ENCODE results near the gene PDGFA.

PDGFA gene

DNA sequence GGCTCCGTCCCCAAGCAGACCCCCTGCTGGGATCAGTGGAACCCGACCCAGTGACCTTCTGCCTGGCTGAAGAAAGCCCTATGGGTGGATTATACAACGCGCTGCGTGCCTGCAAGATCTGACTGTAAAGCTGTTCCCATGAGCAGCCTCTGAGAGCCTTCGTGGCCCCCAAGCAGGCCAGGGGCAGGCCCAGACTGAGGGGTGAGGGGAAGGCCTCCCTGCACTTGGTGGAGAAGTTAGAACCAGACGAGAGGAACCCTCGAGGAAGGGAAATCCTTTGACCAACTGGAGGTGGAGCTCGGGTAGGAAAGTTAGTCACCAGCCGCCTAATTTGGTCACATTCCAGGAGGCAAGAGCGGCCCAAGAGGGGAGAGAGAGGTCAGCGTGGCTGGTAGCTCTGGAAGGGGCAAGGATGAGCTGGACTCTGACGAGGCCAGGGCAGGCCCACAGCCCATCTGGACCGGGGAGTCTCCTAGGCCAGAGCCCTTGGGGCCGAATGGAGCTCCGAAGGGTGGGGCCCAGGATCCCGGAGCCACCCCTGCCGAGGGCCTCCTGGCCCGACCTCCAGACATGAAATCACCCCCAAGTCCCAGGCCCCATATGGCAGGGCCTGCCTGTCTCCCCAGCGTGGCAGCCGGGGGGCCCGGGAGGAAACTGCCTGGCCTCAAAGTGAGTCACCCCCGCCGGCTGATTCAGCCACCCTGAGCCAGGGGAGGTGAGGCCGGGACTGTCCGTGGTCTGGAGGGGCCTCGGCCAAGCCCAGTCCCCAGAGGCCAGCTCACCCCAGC is 23.3 kb upstream of the PDGFA start:
- H3K36me3 ChIP-seq, result no peaks in the 10 kb centered on the region
- H3K9ac ChIP-seq, result no peak overlapping the region; the same call in 1 of the 2 replicates

DNA sequence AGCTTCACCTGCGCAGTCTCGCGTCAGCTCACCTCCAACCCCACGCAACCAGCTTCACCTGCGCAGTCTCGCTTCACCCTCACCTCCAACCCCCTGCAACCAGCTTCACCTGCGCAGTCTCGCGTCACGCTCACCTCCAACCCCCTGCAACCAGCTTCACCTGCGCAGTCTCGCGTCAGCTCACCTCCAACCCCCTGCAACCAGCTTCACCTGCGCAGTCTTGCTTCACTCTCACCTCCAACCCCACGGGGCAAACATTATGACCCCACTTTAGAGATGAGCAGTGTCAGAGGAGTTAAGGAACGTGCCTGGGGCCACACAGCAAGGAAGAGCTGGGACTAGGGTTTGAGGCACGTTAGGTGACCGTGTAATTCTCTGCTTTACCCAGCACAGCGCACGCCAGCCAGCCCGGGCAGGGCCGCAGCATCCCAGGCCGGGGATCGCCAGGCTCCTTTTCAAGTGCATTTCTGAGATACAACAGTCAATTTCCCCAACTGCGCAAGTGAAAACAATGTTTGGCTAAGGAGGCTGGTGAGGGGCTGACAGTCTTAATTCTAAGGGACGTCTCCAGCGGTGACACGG is 22.6 kb upstream of the PDGFA start:
- H4K20me1 ChIP-seq, result peaks cover 17% of the 10 kb centered on the region; the same call in 1 of the 2 replicates
- peaks cover 6% of the 10 kb centered on the region; the same call in 1 of the 2 replicates for H3K9me3 ChIP-seq
- H3K4me1 ChIP-seq, result peaks cover 56% of the 10 kb centered on the region
- no peak overlapping the region for H3K27ac ChIP-seq
- H3K36me3 ChIP-seq, result no peaks in the 10 kb centered on the region
- H3K9ac ChIP-seq, result no peak overlapping the region
- peak overlapping the region; percentile 76 for H3K4me2 ChIP-seq
- peaks cover 14% of the 10 kb centered on the region for H3K27me3 ChIP-seq
- TF ChIP-seq Cebpa-rat (IDR thresholded peaks at IDR 0.05), result no peak
- H3K4me3 ChIP-seq, result no peak overlapping the region

More for the DNA sequence above, 23.3 kb upstream of the PDGFA start:
- H3K4me2 ChIP-seq, result peak overlapping the region; percentile 76
- H3K4me1 ChIP-seq, result peaks cover 51% of the 10 kb centered on the region
- H4K20me1 ChIP-seq, result peaks cover 17% of the 10 kb centered on the region; the same call in 1 of the 2 replicates
- H3K27ac ChIP-seq, result no peak overlapping the region
- peaks cover 6% of the 10 kb centered on the region; the same call in 1 of the 2 replicates for H3K9me3 ChIP-seq
- no peak overlapping the region for H3K4me3 ChIP-seq
- H3K27me3 ChIP-seq, result peaks cover 14% of the 10 kb centered on the region
- no peak for TF ChIP-seq Cebpa-rat (IDR thresholded peaks at IDR 0.05)

DNA sequence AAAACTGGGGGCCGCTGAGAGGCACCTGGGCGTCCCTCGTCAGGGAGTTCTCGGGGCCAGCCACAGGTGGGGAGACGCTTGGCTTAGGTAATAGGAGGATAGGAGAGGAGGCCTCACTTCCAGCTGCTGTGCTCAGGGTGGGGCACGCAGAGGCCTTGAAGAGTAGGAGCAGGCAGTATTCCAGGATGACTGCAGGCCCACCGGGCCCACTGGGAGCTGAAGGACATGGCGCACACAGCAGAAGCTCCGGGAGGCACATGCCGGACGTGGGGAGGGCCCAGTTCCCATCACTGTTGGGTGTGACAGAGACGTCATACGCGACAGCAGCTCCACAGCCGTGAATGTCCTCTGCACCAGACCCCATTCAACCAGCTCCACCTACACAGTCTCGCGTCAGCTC is 22.0 kb upstream of the PDGFA start:
- Histone ChIP-seq H3K4me3 (no peak overlapping the region), H3K27me3 (peaks cover 14% of the 10 kb centered on the region), H3K9ac (no peak overlapping the region), H4K20me1 (peaks cover 17% of the 10 kb centered on the region; the same call in 1 of the 2 replicates), H3K4me1 (peaks cover 61% of the 10 kb centered on the region), H3K4me2 (peak overlapping the region; percentile 76), H3K27ac (no peak overlapping the region), H3K9me3 (peaks cover 6% of the 10 kb centered on the region; the same call in 1 of the 2 replicates), H3K36me3 (no peaks in the 10 kb centered on the region)
- TF ChIP-seq Cebpa-rat (IDR thresholded peaks at IDR 0.05), result no peak

DNA sequence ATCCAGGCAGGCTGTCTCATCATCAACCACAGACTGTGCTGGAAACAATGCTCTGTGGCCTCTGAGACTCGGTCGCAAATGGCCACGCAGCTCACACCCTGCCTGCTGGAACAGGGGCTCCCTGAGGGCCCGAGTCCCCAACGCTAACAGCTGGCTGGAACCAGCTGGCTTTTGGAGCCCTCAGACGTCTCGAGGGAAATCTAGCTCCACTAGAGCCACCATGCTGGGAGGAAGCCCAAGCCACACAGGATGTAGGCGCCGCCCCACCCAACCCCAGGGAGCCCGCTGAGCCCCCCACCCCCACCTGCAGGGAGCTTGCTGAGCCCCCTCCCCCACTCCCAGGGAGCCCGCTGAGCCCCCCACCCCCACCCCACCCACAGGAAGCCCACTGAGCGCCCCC is 21.4 kb upstream of the PDGFA start:
- H4K20me1 ChIP-seq, result peaks cover 17% of the 10 kb centered on the region; the same call in 1 of the 2 replicates
- H3K9ac ChIP-seq, result no peak overlapping the region; the same call in 1 of the 2 replicates
- H3K27ac ChIP-seq, result peak overlapping the region; percentile 39; the same call in 1 of the 2 replicates
- peaks cover 6% of the 10 kb centered on the region; the same call in 1 of the 2 replicates for H3K9me3 ChIP-seq
- H3K4me1 ChIP-seq, result peaks cover 68% of the 10 kb centered on the region
- H3K27me3 ChIP-seq, result peaks cover 14% of the 10 kb centered on the region
- no peak for TF ChIP-seq Cebpa-rat (IDR thresholded peaks at IDR 0.05)
- H3K4me2 ChIP-seq, result peak overlapping the region; percentile 88
- H3K36me3 ChIP-seq, result no peaks in the 10 kb centered on the region
- no peak overlapping the region for H3K4me3 ChIP-seq

DNA sequence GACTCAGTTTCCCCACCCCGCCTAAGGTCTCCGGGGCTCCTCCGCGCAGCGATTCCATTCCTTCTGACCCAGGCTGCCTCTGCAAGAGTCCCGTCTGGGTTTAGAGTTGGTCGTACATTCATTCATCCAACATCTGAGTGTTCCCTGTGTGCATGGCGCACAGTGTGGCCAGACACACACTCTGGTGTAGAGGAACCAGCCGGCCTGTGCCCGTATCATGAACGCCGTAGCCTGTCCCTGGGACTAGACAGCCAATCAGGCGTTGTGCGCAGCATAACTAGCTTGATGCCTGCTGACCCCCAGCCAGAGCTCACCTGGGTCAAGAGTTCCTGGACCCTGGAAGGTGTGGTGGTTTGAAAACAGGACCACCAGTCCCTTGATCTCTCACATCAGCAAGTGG is 20.9 kb upstream of the PDGFA start:
- no peak for TF ChIP-seq Cebpa-rat (IDR thresholded peaks at IDR 0.05)
- Histone ChIP-seq H3K27ac (peak overlapping the region; percentile 39; the same call in 1 of the 2 replicates), H3K27me3 (peaks cover 14% of the 10 kb centered on the region), H3K4me1 (peaks cover 71% of the 10 kb centered on the region), H3K9me3 (peaks cover 6% of the 10 kb centered on the region; the same call in 1 of the 2 replicates), H3K36me3 (no peaks in the 10 kb centered on the region), H3K4me3 (no peak overlapping the region), H4K20me1 (peaks cover 17% of the 10 kb centered on the region; the same call in 1 of the 2 replicates), H3K9ac (no peak overlapping the region; the same call in 1 of the 2 replicates), H3K4me2 (peak overlapping the region; percentile 88)

DNA sequence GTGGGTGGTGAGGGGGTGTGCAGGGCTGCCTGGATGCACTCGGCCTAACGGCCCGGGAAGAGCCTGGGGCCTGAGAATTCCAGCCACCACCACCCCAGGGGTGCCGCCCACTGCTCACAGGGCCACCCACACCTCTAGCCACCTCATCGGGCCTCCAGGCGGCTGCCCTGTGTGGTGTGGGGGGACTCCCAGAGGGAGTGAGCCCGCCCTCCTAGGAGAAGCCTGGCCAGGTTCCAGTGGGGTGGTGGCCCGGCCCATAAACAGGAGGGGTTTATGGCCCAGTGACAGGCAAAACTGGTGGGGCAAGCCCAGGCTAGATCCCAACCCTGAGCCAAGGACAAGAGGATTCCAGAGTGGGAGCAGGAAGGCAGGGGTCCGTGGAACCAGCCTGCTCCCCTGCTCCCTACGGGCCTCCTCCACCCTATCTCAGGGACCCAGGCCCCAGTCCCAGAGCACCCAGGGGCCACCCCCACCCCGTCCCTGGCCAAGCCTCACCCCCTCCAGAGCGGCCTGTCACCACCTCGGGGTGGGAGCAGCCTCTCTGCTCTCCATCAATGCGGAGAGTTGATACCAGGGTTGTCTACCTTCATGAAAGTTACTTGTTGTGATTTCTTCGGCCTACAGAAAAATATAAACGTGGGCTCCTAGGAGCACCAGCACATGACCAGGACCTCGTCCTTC is 20.2 kb upstream of the PDGFA start:
- peaks cover under 1% of the 10 kb centered on the region; the same call in 1 of the 2 replicates for H3K9me3 ChIP-seq
- peaks cover 71% of the 10 kb centered on the region for H3K4me1 ChIP-seq
- peak overlapping the region; percentile 39 for H3K27ac ChIP-seq
- peak overlapping the region; percentile 88 for H3K4me2 ChIP-seq
- no peak for TF ChIP-seq Cebpa-rat (IDR thresholded peaks at IDR 0.05)
- H3K36me3 ChIP-seq, result no peaks in the 10 kb centered on the region
- H3K9ac ChIP-seq, result peak overlapping the region; percentile 24; the same call in 1 of the 2 replicates
- no peak overlapping the region for H3K4me3 ChIP-seq
- H4K20me1 ChIP-seq, result peaks cover 17% of the 10 kb centered on the region; the same call in 1 of the 2 replicates
- peaks cover 14% of the 10 kb centered on the region for H3K27me3 ChIP-seq

DNA sequence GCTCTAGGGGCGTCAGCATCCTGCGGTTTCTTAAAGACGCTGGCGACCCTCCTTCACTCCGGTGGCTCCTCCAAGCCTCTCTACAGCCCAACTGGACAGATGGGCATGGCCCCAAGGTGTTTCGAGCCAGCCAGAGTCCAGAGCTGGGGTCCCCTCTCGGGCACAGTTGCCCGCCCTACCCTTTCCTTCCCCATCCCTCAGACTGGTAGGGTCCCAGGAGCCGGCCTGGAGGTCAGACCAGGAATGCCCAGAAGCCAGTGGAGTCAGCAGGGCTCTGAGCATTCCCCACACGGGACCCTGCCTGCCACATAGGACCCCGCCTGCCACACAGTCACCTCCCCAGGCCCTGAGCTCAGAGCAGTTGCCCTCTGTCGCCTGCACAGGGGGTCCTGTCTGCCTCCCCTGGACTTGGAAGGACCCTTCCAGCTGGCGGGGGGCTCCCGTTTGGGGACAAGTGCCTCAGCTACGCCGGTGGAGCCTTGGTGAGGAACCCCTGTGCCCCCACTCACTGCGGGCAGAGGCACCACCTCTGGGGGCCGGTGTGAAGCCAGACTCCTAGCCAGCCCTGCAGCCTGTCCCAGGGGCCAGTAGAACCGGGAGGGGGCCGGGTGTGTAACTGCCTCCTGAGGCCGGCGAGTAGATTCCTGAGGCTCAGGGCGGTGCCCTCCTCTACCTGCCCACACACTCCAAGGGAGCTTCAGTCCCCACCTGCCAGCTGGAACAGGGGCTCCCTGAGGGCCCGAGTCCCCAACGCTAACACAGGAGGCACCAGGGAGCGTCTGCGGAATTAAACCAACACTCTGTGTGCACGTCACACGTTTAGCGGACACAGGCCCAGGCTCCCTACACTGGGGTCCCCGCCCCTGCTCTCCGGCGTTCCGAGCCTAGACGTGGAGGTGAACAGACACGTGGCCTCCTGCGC is 19.4 kb upstream of the PDGFA start:
- peaks cover 71% of the 10 kb centered on the region for H3K4me1 ChIP-seq
- peak overlapping the region; percentile 88 for H3K4me2 ChIP-seq
- 0 out of 2 replicates have a peak overlapping the region, but pooled peaks have one; percentile 22 for H3K4me3 ChIP-seq
- peaks cover 17% of the 10 kb centered on the region; the same call in 1 of the 2 replicates for H4K20me1 ChIP-seq
- H3K27me3 ChIP-seq, result peaks cover 14% of the 10 kb centered on the region
- no peak for TF ChIP-seq Cebpa-rat (IDR thresholded peaks at IDR 0.05)
- no peaks in the 10 kb centered on the region for H3K36me3 ChIP-seq
- H3K9ac ChIP-seq, result 0 out of 2 replicates have a peak overlapping the region, but pooled peaks have one; percentile 34
- H3K27ac ChIP-seq, result peak overlapping the region; percentile 56
- H3K9me3 ChIP-seq, result no peaks in the 10 kb centered on the region

DNA sequence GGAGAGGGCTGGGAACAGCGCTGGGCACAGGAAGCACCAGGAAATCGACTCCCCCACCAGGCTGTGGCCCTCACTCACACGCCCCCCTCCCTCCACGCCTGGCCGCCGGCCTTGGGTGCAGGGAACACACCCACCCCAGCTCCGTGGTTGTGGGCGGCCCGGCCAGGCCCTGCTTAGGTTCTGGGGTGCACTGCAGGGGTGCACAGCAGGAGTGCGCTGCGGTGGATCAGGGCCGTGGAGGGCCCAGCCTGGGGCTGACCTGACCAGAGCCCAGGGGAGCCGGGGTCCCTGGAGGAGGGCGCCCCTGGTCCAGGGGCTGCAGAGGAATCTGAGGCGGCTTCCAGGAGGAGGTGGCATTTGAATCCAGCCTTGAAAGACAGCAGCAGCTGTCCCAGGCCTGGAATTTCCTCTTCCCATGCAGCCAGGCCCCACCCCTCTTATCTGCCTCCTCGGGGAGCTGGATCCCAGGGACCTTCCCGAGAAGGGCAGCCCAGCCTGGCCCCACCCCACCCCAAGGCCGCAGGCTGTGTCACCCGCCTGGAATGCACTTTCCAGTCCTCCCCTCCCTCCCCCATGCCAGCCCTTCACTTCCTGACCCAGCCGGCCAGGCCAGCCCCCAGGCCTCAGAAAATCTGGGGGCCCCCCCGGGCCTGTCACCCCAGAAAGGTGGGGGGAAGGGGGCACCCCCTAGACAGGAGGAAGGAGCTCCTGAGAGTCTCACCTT is 18.4 kb upstream of the PDGFA start:
- Histone ChIP-seq H3K4me3 (no peak overlapping the region), H3K4me2 (peak overlapping the region; percentile 88), H3K27ac (0 out of 2 replicates have a peak overlapping the region, but pooled peaks have one; percentile 56), H3K27me3 (peaks cover 14% of the 10 kb centered on the region; the same call in 1 of the 2 replicates), H3K36me3 (no peaks in the 10 kb centered on the region), H4K20me1 (peaks cover 17% of the 10 kb centered on the region; the same call in 1 of the 2 replicates), H3K9ac (0 out of 2 replicates have a peak overlapping the region, but pooled peaks have one; percentile 34), H3K4me1 (peaks cover 68% of the 10 kb centered on the region), H3K9me3 (no peaks in the 10 kb centered on the region)
- TF ChIP-seq Cebpa-rat (IDR thresholded peaks at IDR 0.05), result no peak

Measured in BLaER1 (cell line).